Kidney glomerular epithelial cell (primary cell): Measurements from ENCODE around the gene PAIP2.
"Not testable (repeated sequence)": the region's sequence is repeated elsewhere in the genome, so short reads cannot be mapped to it uniquely, and the experiment has no call there.

ENCODE experiments used
- DNase-seq: peaks from one replicate; lab custom pipeline; 2025; lab: John Stamatoyannopoulos, UW

Gene PAIP2

DNA sequence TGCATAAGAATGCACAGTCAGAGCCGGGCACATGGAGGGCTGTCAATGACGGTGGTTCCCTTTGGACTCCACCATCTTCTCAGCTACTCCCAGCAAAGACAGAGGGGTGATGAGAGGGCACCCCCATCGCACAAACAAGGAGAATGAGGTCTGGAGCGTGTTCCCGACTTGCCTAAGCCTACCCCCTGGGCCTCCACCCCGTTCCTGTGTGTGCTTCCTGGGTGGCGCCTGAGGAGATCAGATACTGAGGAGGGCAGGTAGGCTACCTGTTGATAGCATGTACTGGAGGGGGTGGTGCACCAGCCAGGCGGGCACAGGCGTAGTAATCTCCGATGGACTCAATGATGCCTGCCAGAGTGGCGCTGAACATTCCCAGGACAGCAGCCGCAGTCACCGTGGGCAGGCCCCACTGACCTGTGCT lies 37.3 kb downstream of the PAIP2 start:
- DNase-seq: no peak

GRCh38 chr5:139379626-139380449 lies 38.2 kb downstream of the PAIP2 start:
- DNase-seq: no peak

- DNase-seq: no peak
These were observed 40.4 kb downstream of the PAIP2 start for GRCh38 chr5:139381837-139382761.

DNA sequence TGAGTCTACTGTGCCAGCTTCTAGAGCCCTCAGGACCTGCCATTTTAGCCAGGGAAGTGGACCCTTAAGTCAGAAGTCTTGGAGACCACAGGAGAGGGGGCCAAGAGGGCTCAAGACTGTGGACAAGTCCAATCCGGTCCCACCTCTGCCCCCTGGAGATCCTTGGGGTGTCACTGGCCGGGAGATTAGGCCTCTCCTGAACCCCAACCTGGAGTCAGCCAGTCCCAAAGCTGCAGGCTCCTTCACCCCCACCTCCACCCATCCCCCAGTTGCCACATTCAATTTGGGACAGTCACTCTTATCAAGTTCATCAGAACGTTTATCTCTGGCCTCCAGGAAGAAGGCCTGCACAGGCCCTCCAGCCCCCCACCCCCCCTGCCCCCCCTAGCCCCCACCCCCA lies 41.2 kb downstream of the PAIP2 start:
- no peak for DNase-seq

- peak; percentile 43 for DNase-seq
These were observed 41.8 kb downstream of the PAIP2 start, which contains the start of gene SLC23A1 for GRCh38 chr5:139383275-139383992. SLC23A1 (minus strand) TSS chr5:139383297; CDS start chr5:139383253, 44 bp downstream.

- DNase-seq: no peak
These were observed 42.4 kb downstream of the PAIP2 start for GRCh38 chr5:139383993-139384590.

DNA sequence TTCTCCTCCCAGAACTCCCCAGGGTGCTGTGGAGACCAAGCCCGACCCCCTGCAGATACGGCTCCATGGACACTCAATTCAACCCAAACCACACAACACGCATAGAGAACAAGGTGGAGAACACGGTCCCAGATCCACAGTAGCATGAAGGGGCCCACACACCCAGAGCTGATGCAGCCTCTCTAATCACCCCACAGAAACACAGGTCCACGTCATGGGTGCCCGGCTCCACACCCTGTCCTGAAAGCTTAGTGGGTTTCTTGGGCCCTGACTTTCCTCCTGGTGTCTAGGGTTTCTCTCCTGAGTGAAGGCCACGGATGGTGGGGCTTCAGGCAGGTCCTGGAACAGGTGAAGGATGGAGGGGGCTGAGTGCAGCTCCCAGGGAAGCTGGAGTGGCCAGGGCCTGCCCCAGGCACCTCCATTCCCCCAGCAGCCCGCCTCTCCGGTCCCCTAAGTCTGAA lies 43.0 kb downstream of the PAIP2 start:
- no peak for DNase-seq

DNA sequence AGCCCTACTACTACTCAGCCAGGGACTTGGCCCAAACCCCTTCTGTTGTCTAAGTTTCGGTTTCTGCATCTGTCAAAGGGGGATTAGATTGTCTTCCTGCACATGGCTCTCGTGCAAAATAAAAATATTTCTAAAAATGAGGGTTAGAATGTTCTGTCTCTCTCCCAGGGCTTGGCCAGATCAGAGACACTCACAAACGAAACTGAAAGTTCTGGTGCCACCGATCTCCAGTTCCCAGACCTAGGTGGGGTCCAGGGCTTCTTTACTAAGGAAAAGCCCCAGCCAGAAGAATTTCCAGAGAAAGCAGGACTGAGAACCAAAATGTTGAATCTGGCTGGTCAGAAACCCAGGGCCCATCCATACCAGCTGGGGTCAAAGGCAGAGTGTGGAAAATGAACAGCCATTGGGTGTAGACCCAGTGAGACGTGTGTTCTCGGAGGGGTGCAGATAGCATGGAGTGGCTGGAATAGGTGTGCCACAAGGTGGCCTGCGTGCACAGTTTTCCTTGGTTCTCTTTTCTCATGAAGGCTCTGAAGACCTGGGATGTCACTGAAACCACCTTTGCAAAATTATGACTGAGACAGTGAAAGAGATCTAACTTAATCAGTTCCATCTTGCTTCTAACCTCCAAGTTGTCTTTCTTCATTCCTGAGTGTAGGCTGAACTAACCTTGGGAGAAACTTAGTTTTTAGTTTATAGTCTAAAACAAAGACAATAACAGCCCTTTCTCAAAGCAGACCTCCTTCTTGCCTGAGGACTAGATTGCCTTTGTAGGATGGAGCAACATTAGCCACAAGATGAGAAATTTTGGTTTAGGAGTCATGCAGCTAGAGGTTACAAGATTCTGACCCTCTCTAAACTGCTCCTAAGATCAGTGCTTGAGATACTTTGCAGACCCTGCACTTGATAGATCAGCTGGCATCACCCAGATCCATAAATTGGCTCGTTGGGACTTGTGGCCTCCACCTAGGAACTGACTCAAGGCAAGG lies 43.7 kb downstream of the PAIP2 start:
- DNase-seq: no peak

GRCh38 chr5:139386050-139386438 lies 44.4 kb downstream of the PAIP2 start:
- no peak for DNase-seq

GRCh38 chr5:139386956-139387355 lies 45.3 kb downstream of the PAIP2 start:
- not testable (repeated sequence) for DNase-seq

DNA sequence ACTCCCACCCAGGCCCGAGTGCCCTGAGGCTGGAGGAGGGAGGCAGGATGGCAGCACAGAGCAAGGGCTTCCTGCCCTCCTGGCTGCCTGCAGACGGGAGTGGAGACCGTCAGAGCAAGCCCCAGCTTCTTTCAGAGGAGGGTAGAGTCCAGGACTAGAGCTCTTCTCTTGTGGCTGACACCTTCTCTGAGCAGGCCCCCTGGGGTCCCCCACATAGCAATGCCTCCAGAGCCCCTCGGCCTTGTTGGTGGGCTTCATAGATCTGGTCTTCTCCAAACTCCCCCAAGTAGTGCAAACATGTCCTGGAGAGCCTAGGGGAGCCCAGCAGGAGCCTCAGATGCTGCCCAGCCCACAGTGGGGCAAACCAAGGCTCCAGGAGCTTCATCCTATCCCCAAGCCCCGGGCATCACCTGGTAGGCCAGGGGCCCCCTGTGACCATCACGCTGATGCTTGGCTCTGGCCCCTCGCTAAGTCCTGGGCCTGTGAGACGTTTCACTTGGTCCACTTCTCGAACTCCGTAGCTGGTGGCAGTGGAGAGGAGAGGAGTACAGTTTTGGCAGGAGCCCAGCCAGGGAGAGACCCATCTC lies 46.0 kb downstream of the PAIP2 start:
- DNase-seq: no peak

- peak; percentile 48 for DNase-seq
These were observed 46.7 kb downstream of the PAIP2 start for GRCh38 chr5:139388198-139388821.

DNA sequence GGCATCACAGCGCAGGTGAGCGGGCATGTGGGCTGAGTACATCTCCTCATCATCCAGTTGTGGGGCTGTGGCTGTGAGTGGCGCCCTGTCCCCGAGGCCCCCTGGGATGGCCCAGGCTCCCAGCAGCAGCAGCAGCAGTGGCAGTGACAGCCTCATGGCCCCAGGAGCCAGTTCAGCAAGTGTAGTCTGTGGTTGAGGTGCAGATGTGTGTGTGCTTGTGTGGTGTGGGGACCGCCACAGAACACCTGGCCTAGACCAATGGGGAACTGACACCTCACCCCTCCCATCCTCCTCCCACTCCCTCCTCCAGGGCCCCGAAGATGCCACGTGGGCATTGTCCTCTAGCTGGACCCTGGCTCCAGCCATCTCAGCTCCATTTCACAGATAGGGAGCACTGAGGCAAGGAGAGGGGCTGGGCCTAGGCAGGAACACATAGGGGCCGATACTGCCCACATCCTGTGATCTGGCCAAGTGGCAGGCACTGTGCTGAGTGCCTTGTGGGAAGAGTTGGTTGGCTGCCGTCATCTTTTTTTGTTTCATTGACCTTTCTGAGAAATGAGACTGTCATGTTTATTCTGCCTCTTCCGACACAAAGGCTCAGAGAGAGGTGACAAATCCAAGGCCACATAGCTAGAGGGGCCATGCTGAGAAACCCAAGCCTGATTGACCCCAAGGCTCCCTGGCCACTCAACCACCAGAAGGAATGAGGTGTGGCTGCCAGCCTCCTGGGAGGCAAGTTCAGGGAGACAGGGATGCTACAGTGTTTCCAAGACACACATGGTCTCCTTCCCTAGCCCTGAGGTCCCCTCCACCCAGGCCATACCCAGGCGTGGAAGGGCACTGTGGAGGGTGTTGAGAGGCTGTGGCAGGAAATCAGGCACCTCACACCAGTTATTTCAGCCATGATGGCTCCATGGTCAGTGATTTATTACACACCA lies 48.3 kb downstream of the PAIP2 start, which contains the start of gene MZB1:
Gene MZB1, minus strand, starts transcription at position 213 of the 938 bp plus-strand sequence. Its CDS starts 57 bp downstream, at position 156.
- no peak for DNase-seq

DNA sequence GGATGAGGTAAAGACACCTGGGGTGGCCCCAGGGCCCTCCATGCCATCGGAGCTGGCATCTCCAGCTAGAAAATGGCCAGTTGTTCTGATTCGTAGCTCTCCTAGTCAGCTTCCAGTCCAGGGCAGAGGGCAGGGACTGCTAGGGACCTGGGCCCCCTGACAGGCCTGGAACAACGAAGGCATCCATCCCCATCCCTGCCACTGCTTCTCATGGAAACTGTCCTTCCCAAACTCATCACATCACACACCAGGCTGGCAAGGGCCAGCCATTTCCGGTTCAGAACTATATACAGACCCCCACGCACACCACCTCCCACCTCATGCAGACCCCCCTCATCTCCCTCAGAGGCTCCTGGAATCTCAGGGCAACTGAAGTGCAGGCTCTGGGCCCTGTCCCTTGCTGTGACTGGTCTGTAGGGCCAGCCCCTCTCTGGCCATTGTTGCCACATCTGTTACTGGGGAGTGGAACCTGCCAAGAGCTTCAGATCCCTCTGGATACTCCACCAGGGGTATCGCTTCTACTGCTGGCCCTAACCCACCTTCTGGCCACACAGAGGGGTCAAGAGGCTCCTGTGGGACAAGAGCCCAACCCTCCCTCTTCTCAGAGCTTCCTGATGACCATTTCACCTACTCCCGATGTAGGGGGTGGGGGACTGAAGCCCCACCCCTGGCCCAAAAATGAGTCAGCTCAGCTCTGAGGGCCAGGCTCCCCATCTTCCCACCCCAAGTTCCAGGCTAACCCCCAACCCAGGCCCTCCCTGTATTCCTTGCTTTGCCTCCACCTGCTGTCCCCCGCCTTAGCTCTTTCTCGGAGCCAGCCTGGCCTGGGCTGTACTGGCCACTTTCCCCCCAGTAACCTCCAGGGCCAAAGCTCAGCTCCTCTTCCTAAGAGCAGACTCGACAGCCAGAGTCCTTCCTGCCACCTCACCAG lies 49.2 kb downstream of the PAIP2 start:
- no peak for DNase-seq

GRCh38 chr5:139391570-139392323 lies 50.1 kb downstream of the PAIP2 start:
- DNase-seq: no peak

- no peak for DNase-seq
These were observed 50.6 kb downstream of the PAIP2 start for GRCh38 chr5:139392324-139392677.
